ENCODE data around the gene PRRT4.

PRRT4 gene

GRCh38 chr7:128373606-128374005 is 12.1 kb upstream of the PRRT4 start:
- DNase-seq, result no peak

GRCh38 chr7:128370491-128370890 is 9.0 kb upstream of the PRRT4 start:
- no peak for DNase-seq

- no peak for DNase-seq
Measured at GRCh38 chr7:128366986-128367385, 5.5 kb upstream of the PRRT4 start.

GRCh38 chr7:128366300-128366699 is 4.8 kb upstream of the PRRT4 start:
- DNase-seq, result no peak

- DNase-seq, result no peak
Measured at GRCh38 chr7:128365432-128365831, 3.9 kb upstream of the PRRT4 start.

GRCh38 chr7:128364166-128364870 is 2.8 kb upstream of the PRRT4 start:
- no peak for DNase-seq

GRCh38 chr7:128363261-128363721 is 1.8 kb upstream of the PRRT4 start:
- DNase-seq, result no peak

GRCh38 chr7:128362670-128363069 is 1.2 kb upstream of the PRRT4 start:
- DNase-seq, result no peak

- no peak for DNase-seq
Measured at GRCh38 chr7:128360359-128360678, 1.2 kb downstream of the PRRT4 start.

- DNase-seq, result no peak
Measured at GRCh38 chr7:128359939-128360338, 1.6 kb downstream of the PRRT4 start.

GRCh38 chr7:128359336-128359735 is 2.2 kb downstream of the PRRT4 start:
- DNase-seq, result no peak

GRCh38 chr7:128358233-128358632 is 3.3 kb downstream of the PRRT4 start:
- no peak for DNase-seq

- no peak for DNase-seq
Measured at GRCh38 chr7:128357217-128357613, 4.3 kb downstream of the PRRT4 start.

GRCh38 chr7:128356546-128357216 is 4.8 kb downstream of the PRRT4 start:
- DNase-seq, result no peak

GRCh38 chr7:128353610-128354009 is 7.9 kb downstream of the PRRT4 start:
- DNase-seq, result no peak

GRCh38 chr7:128353189-128353588 is 8.3 kb downstream of the PRRT4 start:
- no peak for DNase-seq

- no peak for DNase-seq
Measured at GRCh38 chr7:128352636-128353035, 8.9 kb downstream of the PRRT4 start.

- DNase-seq, result no peak
Measured at GRCh38 chr7:128352153-128352537, 9.3 kb downstream of the PRRT4 start.

GRCh38 chr7:128351296-128352152 is 10.0 kb downstream of the PRRT4 start:
- no peak for DNase-seq

GRCh38 chr7:128350708-128351295 is 10.7 kb downstream of the PRRT4 start:
- no peak for DNase-seq

GRCh38 chr7:128349466-128349825 is 12.0 kb downstream of the PRRT4 start:
- DNase-seq, result no peak

GRCh38 chr7:128347647-128348097 is 13.8 kb downstream of the PRRT4 start:
- DNase-seq, result peak; percentile 15

- no peak for DNase-seq
Measured at GRCh38 chr7:128344431-128344774, 17.1 kb downstream of the PRRT4 start.
